Lower leg skin (tissue), 3 donors: Measurements from ENCODE around the gene TBCD.

ENCODE experiments used
- CTCF ChIP-seq, 3 donors: fragments of 450-650 bp; IDR thresholded peaks; one replicate each; pipeline ENCODE4 v1.5.1; 2016; ENCODE audit warnings: antibody characterized with exemption in 3 of 3, mild to moderate bottlenecking in 3 of 3, moderate library complexity in 2 of 3
- POLR2A ChIP-seq, 2 donors: fragments of 450-650 bp; IDR thresholded peaks; one replicate each; pipeline ENCODE4 v1.6.1; 2016 to 2017; ENCODE audit warnings: antibody characterized with exemption in 2 of 2, mild to moderate bottlenecking in 1 of 2, moderate library complexity in 1 of 2

- TF ChIP-seq CTCF (IDR thresholded peaks at IDR 0.05) (no peak), POLR2A (IDR thresholded peaks at IDR 0.05) (no peak)
Observed at GRCh38 chr17:82961366-82962162, 209.7 kb downstream of the TBCD start.
